ENCODE measurements around the gene TRIM16.

- TF ChIP-seq CTCF (IDR thresholded peaks at IDR 0.05) (no peak), POLR2A (IDR thresholded peaks at IDR 0.05) (no peak)
These were observed 24.4 kb downstream of the TRIM16 start for GRCh38 chr17:15659663-15660062.

Measured in esophagus squamous epithelium (tissue), 4 donors.